ENCODE data around the gene FCMR.
A peak's percentile ranks its signal among the peaks of the same experiment; 100 is the strongest.

Gene FCMR

GRCh38 chr1:206951318-206952100 lies 29.8 kb upstream of the FCMR start:
- DNase-seq (ENCODE audit: low read depth in 2 of 2) = no peak

- DNase-seq (ENCODE audit: low read depth in 2 of 2) = no peak
These were observed 27.9 kb upstream of the FCMR start for GRCh38 chr1:206949641-206950040.

DNA sequence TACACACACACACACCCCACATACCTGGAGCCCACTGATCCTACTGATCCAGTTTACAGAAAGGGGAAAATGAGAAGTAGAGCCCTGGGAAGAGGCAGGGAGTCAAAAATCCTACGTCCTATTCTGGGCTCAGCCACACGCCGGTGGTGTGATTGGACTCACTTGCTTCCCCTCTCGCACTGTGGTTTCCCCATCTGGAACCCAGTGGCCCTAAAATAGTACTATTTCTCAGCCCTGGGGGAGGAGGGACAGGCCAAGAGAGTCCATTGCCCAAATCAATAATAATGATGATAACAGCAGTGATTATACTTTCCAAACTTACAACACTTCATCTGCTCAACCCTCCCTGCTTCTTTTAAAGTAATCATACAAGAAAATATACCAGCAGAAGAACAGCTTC lies 27.5 kb upstream of the FCMR start:
- no peak for DNase-seq (ENCODE audit: low read depth in 2 of 2)

DNA sequence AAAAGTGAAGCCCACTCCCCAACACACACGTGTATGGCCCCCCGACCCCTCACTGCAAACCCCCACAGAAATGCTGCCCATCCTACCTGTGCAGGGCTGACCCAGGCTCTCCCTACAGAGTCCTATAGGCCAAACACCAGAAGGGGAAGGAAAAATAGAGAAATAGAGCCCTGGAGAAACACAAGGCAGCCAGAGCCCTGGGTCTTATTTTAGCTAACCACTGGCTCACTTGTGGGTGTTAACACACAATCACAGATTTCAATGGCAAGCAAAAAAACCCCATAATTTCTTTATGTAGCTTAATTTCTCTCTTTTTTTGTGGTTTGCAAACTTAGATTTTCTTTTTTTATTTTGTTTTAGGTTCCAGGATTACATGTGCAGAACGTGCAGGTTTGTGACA lies 25.5 kb upstream of the FCMR start:
- no peak for DNase-seq (ENCODE audit: low read depth in 2 of 2)

- no peak for DNase-seq (ENCODE audit: low read depth in 2 of 2)
These were observed 24.5 kb upstream of the FCMR start, which contains the start of gene PIGR for GRCh38 chr1:206946261-206946660. PIGR (minus strand) TSS chr1:206946466; CDS start chr1:206940531, 5,935 bp downstream.

DNA sequence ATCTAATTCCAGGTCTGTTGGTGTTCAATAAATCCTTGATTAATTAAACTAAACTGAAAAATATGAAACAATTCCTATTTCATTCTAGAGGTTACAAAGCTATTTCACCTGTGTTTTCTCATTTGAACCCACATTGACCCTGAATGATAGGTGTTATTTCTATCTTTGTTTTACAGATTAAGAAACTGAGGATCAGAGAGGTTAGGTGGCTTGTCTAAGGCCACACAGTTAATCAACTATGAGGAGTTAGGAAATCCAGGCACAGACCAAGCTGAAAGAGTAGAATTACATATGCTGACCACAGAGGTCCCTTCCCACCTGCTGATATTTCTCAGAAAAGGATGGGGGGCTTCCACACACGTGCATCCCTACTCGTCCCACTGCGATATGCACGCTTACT lies 24.0 kb upstream of the FCMR start:
- DNase-seq (ENCODE audit: low read depth in 2 of 2) = no peak

- DNase-seq (ENCODE audit: low read depth in 2 of 2) = no peak
These were observed 23.0 kb upstream of the FCMR start for GRCh38 chr1:206944703-206945102.

- DNase-seq (ENCODE audit: low read depth in 2 of 2) = no peak
These were observed 20.2 kb upstream of the FCMR start for GRCh38 chr1:206941766-206942418.

- no peak for DNase-seq (ENCODE audit: low read depth in 2 of 2)
These were observed 18.8 kb upstream of the FCMR start for GRCh38 chr1:206940588-206940936.

DNA sequence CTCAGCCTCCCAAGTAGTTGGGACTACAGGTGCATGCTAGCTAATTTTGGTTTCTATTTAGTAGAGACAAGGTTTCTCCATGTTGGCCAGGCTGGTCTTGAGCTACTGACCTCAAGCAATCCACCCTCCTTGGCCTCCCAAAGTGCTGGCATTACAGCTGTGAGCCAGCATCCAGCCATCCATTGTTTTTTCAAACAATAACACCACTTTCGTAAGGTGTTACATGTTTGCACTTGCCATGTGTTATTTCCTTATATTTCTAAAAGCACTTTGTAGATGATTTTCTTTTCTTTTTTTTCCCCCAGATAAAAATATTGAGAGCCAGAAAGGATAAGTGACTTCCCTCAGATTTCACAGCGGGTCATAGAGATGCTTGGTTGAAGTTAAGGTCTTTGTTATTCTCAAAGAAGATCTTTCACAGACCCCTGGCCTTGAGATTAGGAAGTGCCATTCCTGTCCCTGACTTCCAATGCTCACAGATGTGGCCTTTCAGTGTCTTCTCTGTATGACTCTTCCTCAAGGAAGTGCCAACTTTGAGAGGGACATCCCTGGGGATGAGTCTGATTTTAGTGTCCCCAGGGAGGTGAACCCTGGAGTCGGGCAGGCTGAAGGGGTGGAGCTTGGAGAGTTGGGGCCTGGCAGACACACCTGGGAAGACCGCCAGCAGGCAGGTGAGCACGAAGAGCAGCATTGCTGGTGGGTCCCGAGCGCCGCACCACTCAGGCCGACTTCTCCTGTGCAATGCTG lies 18.3 kb upstream of the FCMR start:
- no peak for DNase-seq (ENCODE audit: low read depth in 2 of 2)

- no peak for DNase-seq (ENCODE audit: low read depth in 2 of 2)
These were observed 17.4 kb upstream of the FCMR start for GRCh38 chr1:206939131-206939530.

GRCh38 chr1:206937425-206937824 lies 15.7 kb upstream of the FCMR start:
- DNase-seq (ENCODE audit: low read depth in 2 of 2) = no peak

DNA sequence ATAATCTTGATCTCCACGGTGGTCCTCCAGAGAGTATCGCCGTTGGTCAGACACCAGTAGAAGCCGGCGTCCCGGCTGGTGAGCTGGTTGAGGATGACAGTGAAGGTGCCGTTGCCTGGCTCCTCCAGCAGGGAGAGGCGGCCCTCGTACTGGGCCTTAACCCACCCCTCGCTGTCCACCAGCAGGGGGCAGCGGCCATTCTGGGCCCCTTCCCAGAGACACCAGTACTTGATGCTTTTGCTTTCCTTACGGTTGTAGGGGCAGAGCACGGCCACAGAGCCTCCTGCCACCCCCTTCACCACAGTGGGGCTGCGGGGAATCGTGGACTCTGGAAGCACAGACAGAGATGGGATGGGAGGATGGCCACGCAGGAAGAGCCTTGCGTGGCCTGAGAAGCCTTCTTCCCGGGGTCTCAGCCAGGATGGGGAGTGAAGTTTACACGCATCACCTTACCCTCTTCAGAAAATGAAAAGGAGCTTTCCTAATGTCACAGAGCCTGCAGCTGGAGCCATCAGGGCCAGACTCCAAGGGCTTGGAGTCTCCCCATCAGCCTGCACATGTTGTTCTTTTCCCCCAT lies 13.8 kb upstream of the FCMR start:
- DNase-seq (ENCODE audit: low read depth in 2 of 2) = peak; percentile 43 to 50

DNA sequence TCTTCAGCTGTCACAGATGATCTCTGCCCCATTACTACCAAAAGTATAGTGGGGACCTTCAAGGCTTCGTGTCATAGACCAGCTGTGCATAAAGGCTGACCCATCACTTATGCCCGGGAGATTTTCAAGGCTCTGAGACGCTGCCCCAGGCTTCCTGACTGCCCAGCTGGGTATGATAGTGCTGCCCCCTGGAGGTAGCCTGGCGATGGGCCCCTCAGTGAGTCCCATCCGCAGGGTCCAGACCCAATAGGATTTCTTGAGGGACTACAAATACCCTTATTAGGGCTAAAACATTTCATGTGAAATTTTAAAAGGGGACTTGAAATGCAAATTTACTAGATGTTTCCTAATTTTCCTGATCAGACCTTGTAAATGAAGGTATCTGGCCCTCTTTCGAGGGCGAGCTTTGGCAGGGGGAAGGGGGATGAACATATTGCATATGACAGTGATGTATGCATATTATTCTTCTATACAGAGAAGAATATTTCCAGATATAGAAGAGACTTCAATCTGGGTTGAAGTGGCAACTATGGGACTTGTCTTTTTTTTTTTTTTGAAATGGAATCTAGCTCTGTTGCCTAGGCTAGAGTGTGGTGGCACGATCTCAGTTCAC lies 11.7 kb upstream of the FCMR start:
- peak; percentile 54 to 65 for DNase-seq (ENCODE audit: low read depth in 2 of 2)

DNA sequence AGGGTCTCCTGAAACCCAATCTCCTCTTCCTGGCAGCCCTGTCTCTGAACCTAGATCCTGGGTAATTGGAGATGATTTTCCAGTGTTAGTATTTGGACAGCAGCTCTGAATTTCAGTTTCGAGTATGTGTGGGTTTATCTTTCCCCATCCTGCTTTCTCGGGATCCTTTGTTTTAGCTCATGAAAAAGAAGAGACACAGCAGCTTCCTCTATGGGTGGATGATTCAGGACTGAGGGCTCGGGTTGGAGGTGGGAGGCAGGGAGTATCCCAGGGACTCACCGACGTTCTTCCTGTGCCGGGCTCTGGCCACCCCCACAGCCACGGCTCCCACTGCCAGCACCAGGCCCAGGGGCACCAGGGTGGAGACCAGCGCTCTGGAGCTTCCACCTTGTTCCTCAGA lies 10.4 kb upstream of the FCMR start:
- DNase-seq (ENCODE audit: low read depth in 2 of 2) = no peak

- DNase-seq (ENCODE audit: low read depth in 2 of 2) = no peak
These were observed 10.0 kb upstream of the FCMR start for GRCh38 chr1:206931709-206932108.

GRCh38 chr1:206930210-206930798 lies 8.6 kb upstream of the FCMR start:
- DNase-seq (ENCODE audit: low read depth in 2 of 2) = peak; percentile 47 to 58

- DNase-seq (ENCODE audit: low read depth in 2 of 2) = no peak
These were observed 7.8 kb upstream of the FCMR start for GRCh38 chr1:206929524-206929923.

GRCh38 chr1:206926286-206926685 lies 4.5 kb upstream of the FCMR start:
- DNase-seq (ENCODE audit: low read depth in 2 of 2) = no peak

DNA sequence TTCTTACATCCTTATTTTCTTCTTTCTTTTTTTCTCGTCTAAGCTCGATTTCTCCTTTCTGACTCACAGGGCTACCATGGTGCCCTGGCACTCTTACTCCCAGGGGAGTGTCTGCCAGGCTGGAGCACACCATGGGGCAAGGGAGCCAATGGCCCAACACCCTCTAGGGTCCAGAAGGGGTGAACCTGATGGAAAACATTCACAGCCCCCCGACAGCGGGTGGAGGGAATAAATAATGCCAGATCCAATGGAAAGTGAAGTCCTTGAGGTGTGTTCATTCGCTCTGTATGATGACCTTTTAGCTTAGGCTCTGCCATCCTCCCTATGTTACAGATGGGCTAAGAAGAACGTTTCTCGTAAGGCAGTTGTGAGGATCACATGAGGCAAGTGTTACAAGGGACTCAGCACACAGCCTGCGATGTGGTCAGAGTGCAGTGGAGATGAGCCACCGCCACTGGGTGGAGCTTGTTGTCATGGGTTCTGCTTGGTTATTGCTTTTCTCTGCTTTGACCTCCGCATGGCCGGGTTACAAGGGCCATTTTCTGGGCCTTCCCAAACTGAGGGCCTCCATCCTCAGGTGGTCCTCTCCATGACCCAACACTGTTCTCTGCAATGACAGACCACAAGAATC lies 3.5 kb upstream of the FCMR start:
- DNase-seq (ENCODE audit: low read depth in 2 of 2) = peak; percentile 55 to 57

- no peak for DNase-seq (ENCODE audit: low read depth in 2 of 2)
These were observed 2.9 kb upstream of the FCMR start for GRCh38 chr1:206924592-206925105.

Data from stimulated activated CD8-positive, alpha-beta memory T cell treated with anti-CD3 and anti-CD28 coated beads, Interleukin-2, amount 100 ng/mL, for 48 hours (primary cell).